ENCODE measurements around the gene SLC35F3.

The SLC35F3 gene

GRCh38 chr1:234067581-234068337 is 163.3 kb downstream of the SLC35F3 start:
- 92 to 94% methylated on average over 7 to 8 of the region's 8 CpGs for WGBS, 2 experiments
- Histone ChIP-seq H3K4me1 (ENCODE audit: control insufficient read depth, insufficient read depth, low read length) (no peaks in the 10 kb centered on the region), H3K4me3 (ENCODE audit: insufficient read depth, low read depth, low read length) (no peak overlapping the region), H3K27ac (ENCODE audit: insufficient read depth, low read depth, low read length, poor library complexity, severe bottlenecking) (no peak overlapping the region), H3K27me3 (ENCODE audit: control insufficient read depth, insufficient read depth, low read length, poor library complexity, severe bottlenecking) (no peaks in the 10 kb centered on the region), H3K9me3 (ENCODE audit: control insufficient read depth, low read length) (no peaks in the 10 kb centered on the region), H3K36me3 (ENCODE audit: control insufficient read depth, insufficient read depth, low read length) (no peaks in the 10 kb centered on the region)

DNA sequence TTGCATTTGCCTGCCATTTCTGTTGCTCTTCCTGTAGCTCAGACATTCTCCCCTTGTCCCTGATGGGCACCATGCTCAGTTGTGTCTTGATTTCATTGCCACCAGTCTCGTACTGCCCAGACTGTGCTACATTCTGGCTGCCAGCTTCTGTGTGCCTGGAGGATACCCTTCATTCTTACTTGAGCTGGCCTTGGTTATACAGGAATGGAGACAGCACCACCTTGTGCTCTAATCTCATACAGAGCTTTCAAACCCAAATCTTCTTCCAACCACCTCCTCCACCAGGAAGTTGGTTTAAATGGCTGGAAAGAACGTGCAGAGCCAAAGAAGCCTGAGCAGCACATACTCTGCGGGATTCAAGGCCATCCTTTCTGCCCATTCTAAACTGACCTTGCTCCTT is 165.3 kb downstream of the SLC35F3 start:
- no peak overlapping the region for H3K27ac ChIP-seq (ENCODE audit: insufficient read depth, low read depth, low read length, poor library complexity, severe bottlenecking)
- H3K4me3 ChIP-seq (ENCODE audit: insufficient read depth, low read depth, low read length) = no peak overlapping the region
- H3K9me3 ChIP-seq (ENCODE audit: control insufficient read depth, low read length) = no peaks in the 10 kb centered on the region
- no peaks in the 10 kb centered on the region for H3K4me1 ChIP-seq (ENCODE audit: control insufficient read depth, insufficient read depth, low read length)
- WGBS, 2 experiments = 85 to 88% methylated on average over 3 of the region's 3 CpGs
- no peaks in the 10 kb centered on the region for H3K27me3 ChIP-seq (ENCODE audit: control insufficient read depth, insufficient read depth, low read length, poor library complexity, severe bottlenecking)
- H3K36me3 ChIP-seq (ENCODE audit: control insufficient read depth, insufficient read depth, low read length) = no peaks in the 10 kb centered on the region

GRCh38 chr1:234072793-234073192 is 168.3 kb downstream of the SLC35F3 start:
- Histone ChIP-seq H3K27me3 (ENCODE audit: control insufficient read depth, insufficient read depth, low read length, poor library complexity, severe bottlenecking) (no peaks in the 10 kb centered on the region), H3K4me3 (ENCODE audit: insufficient read depth, low read depth, low read length) (no peak overlapping the region), H3K9me3 (ENCODE audit: control insufficient read depth, low read length) (no peaks in the 10 kb centered on the region)

GRCh38 chr1:234078143-234078542 is 173.7 kb downstream of the SLC35F3 start:
- H3K4me1 ChIP-seq (ENCODE audit: control insufficient read depth, insufficient read depth, low read length) = no peaks in the 10 kb centered on the region
- H3K27me3 ChIP-seq (ENCODE audit: control insufficient read depth, insufficient read depth, low read length, poor library complexity, severe bottlenecking) = no peaks in the 10 kb centered on the region
- no peaks in the 10 kb centered on the region for H3K9me3 ChIP-seq (ENCODE audit: control insufficient read depth, low read length)
- no peak overlapping the region for H3K4me3 ChIP-seq (ENCODE audit: insufficient read depth, low read depth, low read length)
- 83 to 93% methylated on average over 1 of the region's 1 CpG for WGBS, 2 experiments
- no peaks in the 10 kb centered on the region for H3K36me3 ChIP-seq (ENCODE audit: control insufficient read depth, insufficient read depth, low read length)
- no peak overlapping the region for H3K27ac ChIP-seq (ENCODE audit: insufficient read depth, low read depth, low read length, poor library complexity, severe bottlenecking)

More at GRCh38 chr1:234072793-234073192, 168.3 kb downstream of the SLC35F3 start:
- Histone ChIP-seq H3K36me3 (ENCODE audit: control insufficient read depth, insufficient read depth, low read length) (no peaks in the 10 kb centered on the region), H3K4me1 (ENCODE audit: control insufficient read depth, insufficient read depth, low read length) (no peaks in the 10 kb centered on the region), H3K27ac (ENCODE audit: insufficient read depth, low read depth, low read length, poor library complexity, severe bottlenecking) (no peak overlapping the region)
- 95 to 99% methylated on average over 3 of the region's 3 CpGs for WGBS, 2 experiments

GRCh38 chr1:234079896-234080295 is 175.4 kb downstream of the SLC35F3 start:
- Histone ChIP-seq H3K27me3 (ENCODE audit: control insufficient read depth, insufficient read depth, low read length, poor library complexity, severe bottlenecking) (no peaks in the 10 kb centered on the region), H3K4me3 (ENCODE audit: insufficient read depth, low read depth, low read length) (no peak overlapping the region), H3K9me3 (ENCODE audit: control insufficient read depth, low read length) (no peaks in the 10 kb centered on the region), H3K36me3 (ENCODE audit: control insufficient read depth, insufficient read depth, low read length) (no peaks in the 10 kb centered on the region), H3K4me1 (ENCODE audit: control insufficient read depth, insufficient read depth, low read length) (no peaks in the 10 kb centered on the region), H3K27ac (ENCODE audit: insufficient read depth, low read depth, low read length, poor library complexity, severe bottlenecking) (no peak overlapping the region)
- whole genome bisulfite sequencing, 2 experiments = 54% methylated on average over 3 of the region's 3 CpGs; no CpG with 5 or more reads in 1 of the 2 experiments

DNA sequence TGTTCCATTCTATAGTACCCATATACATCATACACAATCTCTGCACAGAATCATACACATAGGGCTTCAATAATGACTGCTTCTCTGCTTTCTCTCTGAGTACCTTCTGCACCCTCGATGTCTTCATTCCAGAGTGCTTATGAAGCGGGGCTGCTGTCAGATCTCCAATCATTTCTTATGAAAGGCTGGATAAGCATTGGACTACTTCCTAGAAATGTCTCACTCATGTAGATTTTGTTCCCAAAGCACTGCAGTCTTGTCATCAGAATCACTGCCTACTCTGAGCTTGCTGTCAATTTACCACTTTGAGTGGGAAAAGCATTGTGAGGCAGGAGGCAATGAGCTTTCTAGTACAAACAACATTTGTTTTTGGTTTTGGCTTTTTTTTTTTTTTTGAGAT is 179.0 kb downstream of the SLC35F3 start:
- Histone ChIP-seq H3K4me1 (ENCODE audit: control insufficient read depth, insufficient read depth, low read length) (no peaks in the 10 kb centered on the region), H3K9me3 (ENCODE audit: control insufficient read depth, low read length) (no peaks in the 10 kb centered on the region), H3K36me3 (ENCODE audit: control insufficient read depth, insufficient read depth, low read length) (no peaks in the 10 kb centered on the region), H3K27me3 (ENCODE audit: control insufficient read depth, insufficient read depth, low read length, poor library complexity, severe bottlenecking) (no peaks in the 10 kb centered on the region), H3K4me3 (ENCODE audit: insufficient read depth, low read depth, low read length) (no peak overlapping the region), H3K27ac (ENCODE audit: insufficient read depth, low read depth, low read length, poor library complexity, severe bottlenecking) (no peak overlapping the region)
- 90 to 98% methylated on average over 2 of the region's 2 CpGs for WGBS, 2 experiments

DNA sequence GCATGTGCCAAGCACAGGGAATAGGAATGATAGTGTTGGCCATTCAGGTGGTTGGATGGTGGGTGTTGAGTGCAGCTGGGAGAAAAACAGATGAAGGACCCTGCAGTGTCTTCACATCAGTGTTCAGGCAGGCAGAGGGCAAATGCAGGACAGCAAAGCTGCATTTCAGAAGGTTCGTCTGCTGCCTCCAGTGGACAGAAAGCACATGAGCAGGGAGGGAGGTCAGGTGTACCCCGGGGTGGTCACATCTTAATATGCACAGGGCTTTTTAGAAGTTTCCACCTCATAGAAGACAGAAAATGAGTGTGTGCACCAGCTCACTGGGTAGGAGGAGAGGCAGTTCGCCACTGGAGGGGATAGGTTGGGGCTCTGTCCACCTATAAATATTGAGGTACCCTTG is 184.9 kb downstream of the SLC35F3 start:
- Histone ChIP-seq H3K4me1 (ENCODE audit: control insufficient read depth, insufficient read depth, low read length) (no peaks in the 10 kb centered on the region), H3K9me3 (ENCODE audit: control insufficient read depth, low read length) (no peaks in the 10 kb centered on the region), H3K27ac (ENCODE audit: insufficient read depth, low read depth, low read length, poor library complexity, severe bottlenecking) (no peak overlapping the region), H3K27me3 (ENCODE audit: control insufficient read depth, insufficient read depth, low read length, poor library complexity, severe bottlenecking) (no peaks in the 10 kb centered on the region), H3K36me3 (ENCODE audit: control insufficient read depth, insufficient read depth, low read length) (no peaks in the 10 kb centered on the region), H3K4me3 (ENCODE audit: insufficient read depth, low read depth, low read length) (no peak overlapping the region)
- WGBS, 2 experiments = 71 to 77% methylated on average over 3 of the region's 3 CpGs

GRCh38 chr1:234090212-234091064 is 186.0 kb downstream of the SLC35F3 start:
- Histone ChIP-seq H3K4me3 (ENCODE audit: insufficient read depth, low read depth, low read length) (no peak overlapping the region), H3K27me3 (ENCODE audit: control insufficient read depth, insufficient read depth, low read length, poor library complexity, severe bottlenecking) (no peaks in the 10 kb centered on the region), H3K36me3 (ENCODE audit: control insufficient read depth, insufficient read depth, low read length) (no peaks in the 10 kb centered on the region), H3K27ac (ENCODE audit: insufficient read depth, low read depth, low read length, poor library complexity, severe bottlenecking) (no peak overlapping the region), H3K9me3 (ENCODE audit: control insufficient read depth, low read length) (no peaks in the 10 kb centered on the region), H3K4me1 (ENCODE audit: control insufficient read depth, insufficient read depth, low read length) (no peaks in the 10 kb centered on the region)
- 92 to 94% methylated on average over 8 of the region's 8 CpGs for WGBS, 2 experiments

DNA sequence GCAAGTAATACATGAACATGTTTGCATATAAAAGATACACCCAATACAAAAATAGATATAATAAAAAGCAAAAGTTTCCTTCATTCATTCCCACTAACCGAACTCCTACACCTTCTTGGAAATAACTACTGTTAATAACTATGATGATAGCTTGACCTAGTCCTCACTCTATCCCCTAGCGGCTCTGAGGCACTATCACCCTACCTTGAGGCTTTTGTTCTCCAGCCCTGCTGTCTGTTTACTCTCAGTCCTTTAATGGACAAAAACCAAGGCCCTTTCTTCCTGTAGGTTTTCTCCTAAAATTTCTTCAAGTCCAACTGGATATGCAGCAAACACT is 186.6 kb downstream of the SLC35F3 start:
- H3K27me3 ChIP-seq (ENCODE audit: control insufficient read depth, insufficient read depth, low read length, poor library complexity, severe bottlenecking) = no peaks in the 10 kb centered on the region
- no peaks in the 10 kb centered on the region for H3K4me1 ChIP-seq (ENCODE audit: control insufficient read depth, insufficient read depth, low read length)
- no peaks in the 10 kb centered on the region for H3K9me3 ChIP-seq (ENCODE audit: control insufficient read depth, low read length)
- 81 to 96% methylated on average over 1 to 2 of the region's 2 CpGs for WGBS, 2 experiments
- H3K27ac ChIP-seq (ENCODE audit: insufficient read depth, low read depth, low read length, poor library complexity, severe bottlenecking) = no peak overlapping the region
- H3K36me3 ChIP-seq (ENCODE audit: control insufficient read depth, insufficient read depth, low read length) = no peaks in the 10 kb centered on the region
- no peak overlapping the region for H3K4me3 ChIP-seq (ENCODE audit: insufficient read depth, low read depth, low read length)

DNA sequence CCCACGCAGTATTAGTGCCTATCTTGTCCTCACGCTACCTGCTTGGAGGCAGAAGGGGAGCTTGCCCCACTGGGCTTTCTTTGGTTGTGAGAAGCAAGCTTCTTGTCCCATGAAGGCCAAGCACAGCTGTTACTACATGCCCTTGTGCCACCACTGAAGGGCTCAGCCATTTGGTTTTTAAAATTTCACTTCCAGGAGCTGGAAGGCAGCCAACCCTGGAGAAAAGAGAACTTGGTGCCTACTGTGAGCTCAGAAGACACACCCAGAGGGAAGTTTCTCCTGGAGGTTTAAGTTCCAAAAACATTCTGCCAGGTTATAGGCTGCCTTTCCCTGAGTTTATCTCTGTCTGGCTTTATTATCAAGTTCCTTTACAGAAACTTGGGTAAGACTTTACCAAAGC is 187.4 kb downstream of the SLC35F3 start:
- H3K4me3 ChIP-seq (ENCODE audit: insufficient read depth, low read depth, low read length) = no peak overlapping the region
- H3K4me1 ChIP-seq (ENCODE audit: control insufficient read depth, insufficient read depth, low read length) = no peaks in the 10 kb centered on the region
- H3K27ac ChIP-seq (ENCODE audit: insufficient read depth, low read depth, low read length, poor library complexity, severe bottlenecking) = no peak overlapping the region
- no peaks in the 10 kb centered on the region for H3K9me3 ChIP-seq (ENCODE audit: control insufficient read depth, low read length)
- no peaks in the 10 kb centered on the region for H3K36me3 ChIP-seq (ENCODE audit: control insufficient read depth, insufficient read depth, low read length)
- H3K27me3 ChIP-seq (ENCODE audit: control insufficient read depth, insufficient read depth, low read length, poor library complexity, severe bottlenecking) = no peaks in the 10 kb centered on the region
- WGBS, 2 experiments = 93 to 96% methylated on average over 2 of the region's 2 CpGs

Data from ectodermal cell (in vitro differentiated cells).